Epithelial cell of proximal tubule (primary cell): ENCODE measurements around the gene ZFHX3. TPM values are rescaled to one million over a fixed set of nuclear protein-coding genes. Genes with fewer than 3 reads are reported as not detected.

Source experiments
- DNase-seq: peaks from one replicate; pipeline ENCODE4 v3.0.0-alpha.2; 2011; ENCODE audit warnings: low read depth
- H3K4me3 ChIP-seq: 2 replicates; pipeline ENCODE4 v1.5.1; 2011; ENCODE audit warnings: low read depth, mild to moderate bottlenecking, low read length
- CTCF ChIP-seq: conservative IDR thresholded peaks from 2 replicates; pipeline ENCODE4 v1.5.1; 2012; ENCODE audit warnings: low read depth, mild to moderate bottlenecking, low read length
- total RNA-seq: library from RNA; depleted of rRNA; stranded (reverse); fragments of >200 nt; gene quantifications from 2 replicates; pipeline ENCODE4 v1.2.3, GENCODE V29; 2015

The ZFHX3 gene
- total RNA-seq, 1 donor from 2014 or later: 9.6 TPM

- H3K4me3 ChIP-seq: no peak overlapping the region
- DNase-seq: no peak
- no peak for TF ChIP-seq CTCF
These were observed 84.2 kb downstream of the ZFHX3 start for GRCh38 chr16:72963533-72964315.

- no peak for DNase-seq
- no peak for TF ChIP-seq CTCF
- H3K4me3 ChIP-seq: no peak overlapping the region
These were observed 85.6 kb downstream of the ZFHX3 start for GRCh38 chr16:72962347-72962746.

GRCh38 chr16:72961863-72962262, 86.1 kb downstream of the ZFHX3 start:
- no peak for DNase-seq
- TF ChIP-seq CTCF: no peak
- no peak overlapping the region for H3K4me3 ChIP-seq

GRCh38 chr16:72961115-72961832, 86.7 kb downstream of the ZFHX3 start:
- TF ChIP-seq CTCF: peak; percentile 62
- peak overlapping the region; percentile 5 for H3K4me3 ChIP-seq
- DNase-seq: no peak

GRCh38 chr16:72960101-72960500, 87.8 kb downstream of the ZFHX3 start:
- no peak for TF ChIP-seq CTCF
- H3K4me3 ChIP-seq: no peak overlapping the region
- DNase-seq: no peak

- no peak overlapping the region for H3K4me3 ChIP-seq
- no peak for TF ChIP-seq CTCF
- no peak for DNase-seq
These were observed 88.5 kb downstream of the ZFHX3 start for GRCh38 chr16:72959301-72959996.
